ENCODE measurements around the gene FEM1B. TPM values are rescaled to one million over a fixed set of nuclear protein-coding genes. Genes with fewer than 3 reads are reported as not detected.
A peak's percentile ranks its signal among the peaks of the same experiment; 100 is the strongest.

Gene FEM1B
- total RNA-seq, 1 donor from 2014 or later = 73.5 TPM

GRCh38 chr15:68276668-68277067, 877 bp upstream of the FEM1B start:
- no peaks in the 10 kb centered on the region for H3K27me3 ChIP-seq (ENCODE audit: control insufficient read depth, insufficient read depth, low read length)
- DNase-seq (ENCODE audit: low read depth) (no peak), FAIRE-seq (no peak)
- peak overlapping the region; percentile 92 for H3K4me3 ChIP-seq (ENCODE audit: low read depth, low read length)
- no peak for TF ChIP-seq CTCF (IDR thresholded peaks at IDR 0.05; ENCODE audit: insufficient read depth, low read length, severe bottlenecking)
- no peaks in the 10 kb centered on the region for H3K36me3 ChIP-seq (ENCODE audit: control insufficient read depth, insufficient read depth, low read length)

GRCh38 chr15:68277131-68277602, 378 bp upstream of the FEM1B start:
- Histone ChIP-seq H3K4me3 (ENCODE audit: low read depth, low read length) (peak overlapping the region; percentile 92), H3K36me3 (ENCODE audit: control insufficient read depth, insufficient read depth, low read length) (no peaks in the 10 kb centered on the region), H3K27me3 (ENCODE audit: control insufficient read depth, insufficient read depth, low read length) (no peaks in the 10 kb centered on the region)
- TF ChIP-seq CTCF (IDR thresholded peaks at IDR 0.05; ENCODE audit: insufficient read depth, low read length, severe bottlenecking) = no peak
- no peak for FAIRE-seq
- peak; percentile 27 for DNase-seq (ENCODE audit: low read depth)

GRCh38 chr15:68278345-68278594, 725 bp downstream of the FEM1B start:
- FAIRE-seq (no peak), DNase-seq (ENCODE audit: low read depth) (no peak)
- TF ChIP-seq CTCF (IDR thresholded peaks at IDR 0.05; ENCODE audit: insufficient read depth, low read length, severe bottlenecking) = peak; percentile 36

GRCh38 chr15:68278595-68279405, 1.3 kb downstream of the FEM1B start:
- FAIRE-seq (no peak), DNase-seq (ENCODE audit: low read depth) (peak; percentile 29)
- TF ChIP-seq CTCF (IDR thresholded peaks at IDR 0.05; ENCODE audit: insufficient read depth, low read length, severe bottlenecking) = no peak
- Histone ChIP-seq H3K36me3 (ENCODE audit: control insufficient read depth, insufficient read depth, low read length) (peaks cover under 1% of the 10 kb centered on the region), H3K27me3 (ENCODE audit: control insufficient read depth, insufficient read depth, low read length) (no peaks in the 10 kb centered on the region), H3K4me3 (ENCODE audit: low read depth, low read length) (peak overlapping the region; percentile 92)

More at GRCh38 chr15:68278345-68278594, 725 bp downstream of the FEM1B start:
- no peaks in the 10 kb centered on the region for H3K36me3 ChIP-seq (ENCODE audit: control insufficient read depth, insufficient read depth, low read length)
- H3K27me3 ChIP-seq (ENCODE audit: control insufficient read depth, insufficient read depth, low read length) = no peaks in the 10 kb centered on the region
- peak overlapping the region; percentile 92 for H3K4me3 ChIP-seq (ENCODE audit: low read depth, low read length)

- no peaks in the 10 kb centered on the region for H3K27me3 ChIP-seq (ENCODE audit: control insufficient read depth, insufficient read depth, low read length)
- DNase-seq (ENCODE audit: low read depth) = peak; percentile 51
- peaks cover 7% of the 10 kb centered on the region for H3K36me3 ChIP-seq (ENCODE audit: control insufficient read depth, insufficient read depth, low read length)
- TF ChIP-seq CTCF (IDR thresholded peaks at IDR 0.05; ENCODE audit: insufficient read depth, low read length, severe bottlenecking) = no peak
- FAIRE-seq = no peak
- H3K4me3 ChIP-seq (ENCODE audit: low read depth, low read length) = peak overlapping the region; percentile 92
These were observed 2.5 kb downstream of the FEM1B start for GRCh38 chr15:68279779-68280753.

Measured in bronchial epithelial cell (primary cell).